Limb (tissue), 2 donors: ENCODE data around the gene PRDM16.

Source experiments
- DNase-seq, 2 donors: peaks; one replicate each; pipeline ENCODE4 v3.0.0-alpha.2; 2016; ENCODE audit errors: extremely low spot score in 2 of 2

The PRDM16 gene

DNA sequence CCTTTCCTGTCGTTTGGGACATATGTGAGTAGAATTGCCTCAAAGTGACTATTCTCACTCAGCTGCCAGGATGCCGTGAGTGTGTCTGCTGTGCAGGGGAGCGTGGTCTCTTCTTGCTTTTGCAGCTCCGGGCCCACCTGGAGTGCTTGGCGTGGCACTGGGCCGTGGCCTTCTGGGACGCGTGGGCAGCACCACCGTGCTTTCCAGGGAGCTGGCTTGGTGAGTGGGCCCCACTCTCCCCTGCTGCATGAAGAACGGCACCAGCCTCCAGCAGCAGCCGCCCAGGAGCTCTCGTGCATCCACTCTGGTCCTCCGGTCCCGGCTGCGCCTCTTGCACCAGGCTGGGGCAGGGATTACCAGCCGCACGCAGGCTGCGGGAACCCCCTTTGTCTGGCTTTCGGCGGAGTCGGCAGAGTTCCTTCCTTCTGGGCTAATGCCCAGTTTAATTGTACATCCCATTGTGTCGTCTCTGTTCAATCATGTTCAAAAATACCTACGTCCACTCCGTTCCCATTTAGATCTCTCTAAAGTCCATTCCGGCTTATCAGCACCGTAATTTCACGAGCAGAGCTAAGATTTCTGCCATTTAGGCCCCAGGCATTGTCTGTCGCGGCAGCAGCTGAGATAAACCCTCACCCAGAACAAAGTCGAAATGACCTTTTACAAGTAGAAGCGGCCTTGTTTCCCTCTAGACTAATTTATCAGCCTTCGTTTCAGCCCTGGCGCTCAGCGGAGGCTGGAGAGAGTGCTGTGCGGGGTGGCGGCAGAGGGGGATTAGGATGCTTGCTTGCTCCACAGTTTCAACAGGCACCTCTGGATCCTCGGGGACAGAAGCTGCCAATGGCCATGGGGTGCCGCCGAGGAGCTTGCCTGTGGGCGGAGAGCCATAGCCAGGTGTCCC lies 129.6 kb downstream of the PRDM16 start:
- no peak for DNase-seq

DNA sequence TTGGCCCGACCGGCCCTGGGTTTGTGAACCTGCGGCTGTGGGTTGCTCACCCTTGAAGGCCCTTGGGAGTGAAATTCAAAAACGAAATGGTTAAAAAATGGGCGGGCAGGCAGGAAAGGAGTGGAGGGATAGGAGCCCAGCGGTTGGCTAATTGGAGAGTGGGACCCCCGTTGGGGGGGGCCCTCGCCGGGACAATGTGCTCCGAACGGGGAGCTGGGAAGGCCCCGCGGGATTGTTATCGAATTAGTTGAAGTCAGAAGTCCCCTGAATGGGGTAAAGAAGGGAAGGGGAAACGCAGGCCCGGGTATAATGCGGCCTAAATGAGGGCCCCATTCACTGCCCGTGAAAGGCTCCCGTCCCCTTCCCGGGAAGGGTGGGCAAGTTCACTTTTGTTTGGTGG lies 135.7 kb downstream of the PRDM16 start:
- DNase-seq: no peak

DNA sequence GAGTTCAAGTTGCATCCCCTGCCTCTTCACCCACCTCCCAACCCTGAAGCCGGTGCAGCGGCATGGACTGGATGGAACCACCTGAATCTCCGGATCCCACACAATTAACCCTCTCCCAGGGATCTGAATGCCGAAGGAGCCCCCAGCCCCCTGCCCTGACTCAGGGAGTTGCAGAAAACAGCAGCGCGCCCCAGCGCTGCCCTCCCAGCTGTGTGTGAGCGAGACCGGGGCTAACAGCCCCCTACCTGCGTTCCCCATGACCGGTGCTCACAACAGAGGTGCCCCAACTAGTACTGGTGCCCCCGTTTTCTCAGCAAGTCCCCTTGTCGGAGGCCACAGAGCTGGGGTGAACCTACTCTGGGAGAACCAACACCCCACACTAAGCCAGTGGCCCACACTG lies 136.8 kb downstream of the PRDM16 start:
- no peak for DNase-seq

DNA sequence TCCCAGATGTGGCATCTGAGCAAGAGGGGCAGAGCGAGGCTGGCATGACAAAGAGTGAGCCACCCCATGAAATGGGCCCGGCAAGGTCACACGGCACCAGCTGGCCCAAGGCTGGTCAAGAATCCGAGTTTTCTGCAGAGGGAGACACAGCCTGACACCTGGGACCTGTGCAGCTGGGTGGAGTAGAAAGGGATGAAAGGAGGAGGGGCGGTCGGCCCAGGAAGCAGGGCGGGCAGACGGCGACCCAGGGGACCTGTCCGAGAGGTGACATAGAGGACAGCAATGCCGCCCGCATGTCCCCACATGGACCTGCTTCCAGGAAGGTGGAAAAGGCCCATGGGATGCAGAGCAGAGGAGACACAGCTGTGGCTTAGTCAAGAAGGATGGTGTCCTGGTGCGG lies 137.7 kb downstream of the PRDM16 start:
- no peak for DNase-seq

DNA sequence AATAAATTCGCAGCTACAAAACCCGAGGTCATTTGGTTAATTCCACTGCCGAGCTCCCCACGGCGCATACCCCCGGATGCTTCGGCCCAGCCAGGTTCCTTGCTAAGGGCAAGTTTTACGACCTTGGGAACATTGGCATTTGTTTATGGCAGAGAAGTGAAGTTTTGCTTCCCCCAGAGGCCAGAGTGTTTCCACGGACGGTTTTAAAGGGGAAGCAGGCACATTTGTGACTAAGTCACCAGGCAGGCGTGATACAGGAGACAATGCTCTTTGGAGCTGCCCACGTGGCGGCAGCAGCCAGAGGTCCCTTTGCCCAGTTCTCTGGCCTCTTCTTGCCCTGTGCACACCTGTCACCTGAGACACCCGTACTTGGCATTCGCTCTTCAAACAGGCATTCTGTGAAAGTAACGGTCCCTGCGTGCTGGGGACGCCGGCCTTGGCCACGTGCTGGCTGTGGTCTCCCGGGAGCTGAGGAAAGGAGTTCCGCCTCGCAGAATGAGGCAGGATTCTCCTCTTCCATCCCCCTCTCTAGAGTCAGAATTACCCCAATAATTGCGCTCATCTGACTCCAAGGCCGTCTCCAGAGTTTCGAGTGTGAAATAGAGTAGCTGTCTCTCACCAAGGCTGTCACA lies 138.3 kb downstream of the PRDM16 start:
- no peak for DNase-seq

DNA sequence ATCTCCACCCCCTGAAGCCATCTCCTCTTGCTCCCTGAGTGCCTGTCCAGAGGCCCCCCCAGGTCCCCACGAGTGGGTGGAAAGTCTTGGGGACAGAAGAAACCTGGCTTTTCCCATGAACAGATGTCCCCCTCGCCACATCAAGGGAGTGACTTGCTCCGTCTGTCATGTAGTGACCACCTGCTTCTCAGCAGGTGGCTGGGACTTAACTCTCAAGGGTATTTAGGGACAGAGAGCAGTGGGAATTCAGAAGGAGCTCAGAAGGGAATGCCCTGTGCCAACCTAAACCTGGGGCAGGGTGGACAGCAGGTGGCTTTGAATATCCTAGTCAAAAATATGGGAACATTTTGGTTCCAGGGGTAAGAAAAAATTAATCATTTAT lies 139.8 kb downstream of the PRDM16 start:
- DNase-seq: no peak

DNA sequence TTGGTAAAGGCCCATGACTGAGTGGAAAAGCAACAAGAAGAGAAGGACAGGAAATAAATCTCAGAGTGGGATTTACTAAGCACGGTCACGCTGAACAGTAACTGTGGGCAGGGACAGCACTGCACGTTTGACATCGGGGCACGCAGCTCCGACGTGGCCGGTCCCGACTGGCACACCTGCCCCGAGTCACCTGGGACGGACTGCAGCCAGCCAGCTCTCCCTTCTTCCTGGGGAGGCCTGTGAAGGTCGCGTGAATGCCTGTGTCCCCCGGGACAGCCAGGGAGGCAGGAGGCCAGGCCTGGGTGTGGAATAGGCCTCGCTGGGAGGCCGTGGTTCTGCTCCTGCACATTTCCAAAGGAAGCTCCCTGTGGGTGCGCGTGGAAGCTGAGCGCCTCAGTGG lies 140.2 kb downstream of the PRDM16 start:
- DNase-seq: no peak

DNA sequence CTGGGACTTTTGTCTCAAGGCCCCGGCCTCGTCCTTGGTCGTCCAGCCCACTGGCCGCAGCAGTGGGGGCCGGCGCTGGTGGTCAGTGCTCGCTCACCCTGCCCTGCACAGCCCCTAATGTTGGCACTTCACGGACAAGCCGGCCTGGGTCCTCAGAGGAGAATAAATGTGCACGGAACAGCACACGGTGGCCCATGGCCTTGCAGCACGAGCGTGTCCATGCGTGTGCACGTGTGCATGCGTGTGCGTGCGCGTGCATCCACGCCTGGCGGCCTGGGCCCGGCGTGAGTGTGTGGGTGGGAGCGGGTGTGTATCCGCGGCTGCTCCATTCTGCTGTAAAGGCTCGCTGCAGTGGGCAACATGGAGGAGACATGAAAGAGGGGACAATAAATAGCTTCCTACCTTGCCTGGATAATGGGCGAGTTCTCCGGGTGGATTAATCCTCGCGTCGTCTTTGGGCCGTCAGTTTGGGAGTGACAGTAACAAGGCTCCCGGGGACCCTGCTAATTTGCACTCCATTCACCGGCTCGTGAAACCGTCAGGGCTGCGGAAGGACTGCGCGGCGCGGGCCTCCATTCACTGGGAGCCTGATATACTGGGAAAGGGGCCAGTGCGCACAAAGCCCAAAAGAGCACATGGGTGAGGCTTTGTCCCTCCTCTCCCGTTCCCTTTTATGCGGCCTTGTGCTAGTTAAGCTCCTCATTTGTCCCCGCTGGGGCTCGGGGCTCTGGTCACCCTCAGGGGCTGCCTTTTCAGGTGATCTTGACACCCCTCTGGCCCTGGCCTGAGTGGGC lies 142.8 kb downstream of the PRDM16 start:
- DNase-seq: no peak

DNA sequence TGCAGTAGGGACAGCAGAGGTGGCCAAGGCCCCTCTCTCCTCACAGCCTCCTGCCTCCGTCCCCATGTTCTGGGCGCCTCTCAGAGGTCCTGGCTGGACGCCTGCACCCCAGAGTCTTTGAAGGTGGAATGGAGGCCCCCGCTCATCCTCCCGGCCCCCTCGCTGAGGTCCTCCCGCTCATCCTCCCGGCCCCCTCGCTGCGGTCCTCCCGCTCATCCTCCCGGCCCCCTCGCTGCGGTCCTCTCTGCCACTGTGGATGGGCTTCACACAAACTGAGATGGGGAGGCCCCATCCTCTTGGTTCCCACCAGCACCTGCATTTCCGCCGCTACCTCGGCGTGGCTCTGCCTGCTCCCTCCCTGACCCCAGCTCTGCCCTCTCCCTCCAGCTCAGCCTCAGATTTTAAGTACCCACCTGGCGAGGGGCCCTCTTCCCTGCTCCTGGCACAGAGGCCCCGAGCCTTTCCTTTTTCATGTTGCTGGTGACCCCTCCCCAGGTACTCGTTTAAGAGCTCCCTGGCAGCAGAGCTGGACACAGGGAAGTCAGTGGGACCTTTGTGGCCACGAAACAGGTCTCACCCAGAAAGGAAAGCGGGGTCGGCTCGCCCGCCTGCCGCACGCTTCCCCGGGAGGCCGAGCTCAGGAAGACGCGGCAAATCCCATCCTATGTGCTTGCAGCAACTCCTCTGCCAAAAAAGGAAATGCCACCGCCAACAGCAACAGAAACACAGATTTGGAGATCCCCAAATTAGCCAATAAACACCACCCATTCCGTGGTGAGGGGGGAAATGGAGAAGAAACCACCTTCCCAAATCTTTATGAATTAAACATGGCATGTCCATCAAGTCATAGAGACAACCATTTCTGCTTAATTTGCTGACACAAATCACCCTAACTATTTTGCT lies 143.7 kb downstream of the PRDM16 start:
- no peak for DNase-seq

DNA sequence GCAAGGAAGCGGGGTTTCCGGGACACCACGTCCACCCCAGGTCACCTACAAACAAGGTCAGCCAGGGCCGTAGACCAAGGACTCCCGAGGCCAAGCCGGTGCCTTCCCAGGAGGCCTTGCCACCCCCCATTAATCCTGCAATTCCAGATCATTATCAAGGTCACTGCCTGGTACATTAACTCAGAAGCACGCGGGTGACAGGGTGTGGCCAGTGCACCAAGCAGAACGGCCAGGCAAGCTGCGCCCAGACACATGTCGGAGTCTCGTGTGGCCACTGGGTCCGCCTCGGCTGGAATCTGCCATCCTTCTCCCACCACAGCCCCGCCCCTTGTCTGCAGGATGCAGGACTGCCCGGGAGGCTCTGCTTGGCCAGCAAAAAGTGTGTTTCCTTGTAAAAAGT lies 144.7 kb downstream of the PRDM16 start:
- DNase-seq: no peak

DNA sequence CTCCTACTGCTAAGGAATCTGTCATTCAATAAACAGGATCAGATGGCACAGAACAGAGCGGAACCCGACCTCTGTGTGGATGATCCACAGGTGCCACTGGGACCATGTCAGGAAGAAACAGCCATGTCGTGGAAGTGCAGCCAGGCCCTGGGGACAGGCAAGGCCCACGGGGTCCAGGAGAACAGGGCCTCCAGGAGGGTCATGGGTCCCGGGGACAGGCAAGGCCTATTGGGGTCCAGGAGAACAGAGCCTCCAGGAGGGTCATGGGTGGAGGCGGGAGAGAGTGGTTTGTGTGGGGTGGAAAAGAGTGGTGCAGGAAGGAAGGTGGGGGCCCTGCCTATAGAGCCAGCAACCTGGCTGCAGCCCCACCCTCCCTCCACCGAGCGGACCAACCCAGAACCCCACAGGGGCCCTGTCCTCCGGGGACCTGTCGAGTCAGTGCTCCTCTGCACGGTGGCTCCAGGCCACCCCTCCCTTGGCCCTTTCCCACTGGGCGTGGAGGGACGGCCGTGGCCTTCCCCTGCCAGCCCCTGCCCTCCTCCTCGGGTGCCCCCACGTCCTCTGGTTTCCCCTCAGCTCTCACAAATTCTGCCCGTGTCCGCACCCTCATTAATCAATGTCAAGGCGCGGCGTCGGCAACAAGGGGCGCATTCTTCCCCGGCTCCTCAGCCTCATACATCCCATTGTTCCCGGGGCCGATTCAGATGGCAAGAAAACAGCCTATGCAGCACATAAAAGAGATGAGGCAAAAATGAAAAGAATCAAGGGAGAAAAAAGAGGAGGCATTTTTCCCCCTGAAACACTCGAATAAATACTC lies 146.4 kb downstream of the PRDM16 start:
- peak in 1 of 2 donors; percentile 61 for DNase-seq

DNA sequence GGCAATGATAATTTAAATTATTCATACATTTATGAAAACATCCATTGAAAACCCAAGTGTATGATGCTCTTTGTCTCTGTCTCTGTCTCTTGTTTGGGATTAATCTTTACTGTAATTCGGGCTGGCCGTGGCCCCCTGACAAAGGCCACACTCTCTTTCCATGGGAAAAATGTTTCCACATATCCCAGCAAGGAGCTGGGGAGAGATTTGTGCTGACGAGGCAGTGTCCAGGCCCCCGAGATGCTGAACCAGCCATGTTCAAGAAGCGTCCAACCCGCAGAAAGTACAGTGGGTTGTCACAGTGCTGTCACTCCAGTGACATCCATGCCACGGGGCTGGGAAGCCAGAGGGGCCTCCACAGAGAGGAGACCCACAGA lies 147.0 kb downstream of the PRDM16 start:
- DNase-seq: no peak

DNA sequence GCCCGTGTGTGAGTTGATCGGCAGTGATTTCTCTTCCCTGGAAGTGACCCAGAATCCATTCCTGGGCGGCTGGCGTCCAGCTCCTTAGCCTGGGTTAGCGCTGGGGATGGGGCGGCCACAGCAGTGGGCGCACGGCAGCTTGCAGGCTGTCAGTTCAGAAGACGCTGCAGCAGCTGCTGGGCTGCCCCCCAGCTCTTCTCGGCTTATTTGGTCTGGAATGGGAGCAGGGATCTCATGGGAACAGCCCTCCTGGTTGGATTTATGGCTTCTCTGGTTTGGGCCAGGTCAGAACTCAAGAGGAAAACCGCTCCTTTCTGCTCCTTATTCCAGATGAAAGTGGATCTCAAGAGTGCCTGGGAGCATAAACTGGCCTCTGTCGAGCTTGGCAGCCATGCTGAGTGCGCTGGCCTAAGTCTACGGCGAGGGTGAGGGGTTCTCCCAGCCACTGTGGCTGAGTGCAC lies 148.2 kb downstream of the PRDM16 start:
- no peak for DNase-seq

DNA sequence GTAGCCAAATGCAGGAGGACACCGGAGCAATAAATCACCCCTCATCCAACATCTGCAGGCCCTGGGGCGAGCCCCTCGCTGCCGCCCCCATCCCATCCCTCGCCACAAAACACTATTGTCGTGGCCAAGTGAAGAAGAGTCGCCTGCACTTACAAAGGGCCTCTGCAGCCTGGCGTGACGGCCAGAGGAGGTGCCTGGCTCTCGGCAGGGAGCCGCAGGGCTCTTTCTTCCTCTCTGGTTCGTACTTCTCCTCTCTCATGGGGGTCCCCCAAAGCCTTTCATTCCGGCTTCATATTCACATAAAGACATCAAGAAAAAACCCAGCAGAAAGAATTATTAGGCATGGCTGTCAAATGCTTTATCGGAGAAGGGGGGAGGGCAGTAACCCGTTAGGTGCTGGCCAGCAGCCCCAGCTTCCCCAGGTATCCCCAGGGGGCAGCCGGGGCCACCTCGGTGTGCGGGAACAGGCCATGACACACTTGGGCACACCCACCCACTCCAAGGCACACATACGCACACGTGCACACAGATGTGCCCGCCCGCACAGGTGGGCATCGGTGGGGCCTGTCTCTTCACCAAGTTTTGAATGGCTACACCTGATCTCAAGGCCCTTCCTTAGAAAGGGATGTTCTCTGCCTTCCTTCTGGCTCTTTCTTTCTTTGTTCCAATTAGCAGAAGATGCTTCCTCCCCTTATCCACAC lies 149.1 kb downstream of the PRDM16 start:
- no peak for DNase-seq

DNA sequence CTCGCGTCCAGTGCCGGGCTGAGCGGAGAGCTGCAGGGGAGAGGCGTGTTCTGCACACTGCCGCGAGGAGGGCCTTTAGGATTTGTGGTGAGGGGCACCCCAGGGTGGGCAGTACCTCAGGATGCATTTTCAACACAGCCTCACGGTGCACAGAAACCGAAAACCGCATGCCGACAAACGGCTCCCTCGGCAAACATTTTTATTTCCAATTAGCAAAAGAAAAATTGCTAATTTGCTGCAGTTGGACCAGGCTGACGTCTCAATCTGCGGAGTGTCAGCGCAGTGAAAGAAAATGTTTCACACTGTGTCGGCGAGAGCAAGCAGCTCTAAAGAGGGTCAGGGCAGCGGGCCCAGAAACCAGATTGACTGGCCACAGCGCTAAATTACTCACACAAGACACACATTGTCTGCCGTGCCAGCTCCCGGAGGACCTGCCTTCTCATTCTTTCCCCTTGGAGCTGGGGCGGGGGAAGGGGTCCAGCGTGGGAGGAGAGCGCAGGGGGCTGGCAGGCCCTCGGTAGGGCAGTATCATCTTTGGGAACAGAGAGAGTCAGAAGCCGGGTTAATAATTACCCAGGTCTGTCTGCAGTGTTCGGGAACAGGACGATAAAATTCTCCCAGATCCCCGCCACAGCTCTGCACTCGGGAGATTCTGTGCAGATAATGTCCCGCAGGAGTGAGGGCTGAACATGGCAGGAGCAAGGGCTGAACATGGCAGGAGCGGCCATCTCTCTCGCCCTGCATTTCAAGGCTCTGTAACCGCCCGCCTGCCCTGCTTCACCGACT lies 150.2 kb downstream of the PRDM16 start:
- DNase-seq: peak; percentile 35 to 67

DNA sequence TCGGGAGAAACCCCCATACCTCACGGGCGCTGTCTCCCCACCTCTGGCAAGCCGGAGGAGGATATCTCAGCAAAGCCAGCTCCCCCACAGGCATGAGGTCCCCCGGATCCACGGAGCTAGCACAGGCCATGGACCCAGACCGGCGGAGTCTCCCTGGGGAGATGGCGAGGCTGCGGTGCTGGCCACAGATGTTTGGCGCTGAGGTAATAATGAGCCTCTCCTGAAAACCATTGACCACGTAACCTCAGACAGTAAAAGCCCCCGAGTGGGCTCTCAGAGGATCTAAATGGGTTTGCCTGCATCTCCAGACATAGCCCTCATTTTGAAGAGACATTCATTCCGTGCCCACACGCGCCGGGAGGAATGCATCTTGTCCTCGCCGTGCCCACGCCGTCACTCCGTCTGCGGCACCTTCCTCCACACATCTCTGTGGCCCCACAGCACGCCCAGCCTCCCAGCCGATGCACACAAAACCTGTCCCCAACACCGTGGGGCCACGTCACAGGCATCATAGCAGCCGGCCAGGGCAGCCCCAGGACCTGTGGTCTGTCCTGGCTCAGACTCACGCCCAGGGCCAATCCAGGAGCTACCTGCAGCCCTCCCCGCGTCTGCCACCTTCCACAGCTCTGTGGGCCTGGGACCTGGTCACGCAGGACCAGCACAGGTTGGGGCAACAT lies 150.9 kb downstream of the PRDM16 start:
- DNase-seq: no peak

DNA sequence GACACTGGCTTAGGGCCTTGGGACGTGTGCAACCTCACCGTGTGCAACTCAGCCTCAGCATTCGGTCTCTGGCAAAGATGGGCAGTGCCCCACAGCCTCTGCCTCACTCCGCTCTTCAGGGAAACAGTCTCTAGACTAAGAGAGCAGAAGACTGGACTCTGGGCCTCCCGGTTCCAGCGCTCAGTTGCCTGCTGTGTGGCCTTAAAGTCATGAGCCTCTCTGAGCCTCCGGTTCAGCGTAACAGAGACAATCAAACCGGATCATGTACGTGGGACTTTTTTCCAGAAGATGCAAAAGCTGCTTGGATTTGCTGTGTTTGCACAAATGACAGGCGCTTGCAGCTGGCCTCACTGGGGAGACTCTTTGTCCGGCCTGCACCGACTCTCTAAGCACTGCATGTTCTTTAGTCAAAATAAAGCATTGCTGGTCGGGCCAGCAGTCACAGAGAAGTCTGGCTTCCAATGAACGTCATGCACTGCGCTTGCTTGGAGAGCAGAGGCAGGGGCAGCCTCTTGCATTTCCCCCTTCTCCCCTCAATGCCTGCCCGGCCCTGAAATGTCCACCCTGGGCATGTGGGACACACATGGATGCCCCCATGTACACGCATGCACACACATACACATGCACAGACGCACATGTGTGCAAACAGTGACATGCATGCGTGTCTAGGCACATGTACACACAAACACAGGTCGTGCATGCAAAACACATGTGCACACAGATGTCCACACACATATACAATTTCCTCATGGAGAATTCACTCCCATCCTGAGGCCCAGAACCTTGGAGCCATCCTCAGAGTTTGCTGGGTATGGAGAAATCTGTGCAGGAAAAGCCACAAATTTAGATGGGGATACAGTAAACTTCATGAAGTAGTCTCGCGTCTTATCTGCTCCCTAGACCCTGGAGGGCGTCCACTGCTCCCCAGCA lies 152.4 kb downstream of the PRDM16 start:
- DNase-seq: no peak
